Tibial nerve (tissue), 4 donors: ENCODE data around the gene UPK2.

Source experiments
- CTCF ChIP-seq, 5 experiments: fragments of 200-600 bp in 3 of 5; fragments of 450-650 bp in 2 of 5; sonication (generic) in 3 of 5; IDR thresholded peaks; one replicate each; pipeline ENCODE4 v1.5.1; 2016 to 2019; ENCODE audit warnings: antibody characterized with exemption in 5 of 5, mild to moderate bottlenecking in 3 of 5, moderate library complexity in 2 of 5
- EP300 ChIP-seq, 2 donors: sonication (generic); formaldehyde crosslinking; IDR thresholded peaks; one replicate each; pipeline ENCODE4 v1.6.1; 2017; ENCODE audit warnings: antibody characterized with exemption in 2 of 2, mild to moderate bottlenecking in 1 of 2
- POLR2A ChIP-seq, 2 donors: fragments of 450-650 bp; IDR thresholded peaks; one replicate each; pipeline ENCODE4 v1.6.1; 2017; ENCODE audit warnings: antibody characterized with exemption in 2 of 2, mild to moderate bottlenecking in 2 of 2, moderate library complexity in 2 of 2

DNA sequence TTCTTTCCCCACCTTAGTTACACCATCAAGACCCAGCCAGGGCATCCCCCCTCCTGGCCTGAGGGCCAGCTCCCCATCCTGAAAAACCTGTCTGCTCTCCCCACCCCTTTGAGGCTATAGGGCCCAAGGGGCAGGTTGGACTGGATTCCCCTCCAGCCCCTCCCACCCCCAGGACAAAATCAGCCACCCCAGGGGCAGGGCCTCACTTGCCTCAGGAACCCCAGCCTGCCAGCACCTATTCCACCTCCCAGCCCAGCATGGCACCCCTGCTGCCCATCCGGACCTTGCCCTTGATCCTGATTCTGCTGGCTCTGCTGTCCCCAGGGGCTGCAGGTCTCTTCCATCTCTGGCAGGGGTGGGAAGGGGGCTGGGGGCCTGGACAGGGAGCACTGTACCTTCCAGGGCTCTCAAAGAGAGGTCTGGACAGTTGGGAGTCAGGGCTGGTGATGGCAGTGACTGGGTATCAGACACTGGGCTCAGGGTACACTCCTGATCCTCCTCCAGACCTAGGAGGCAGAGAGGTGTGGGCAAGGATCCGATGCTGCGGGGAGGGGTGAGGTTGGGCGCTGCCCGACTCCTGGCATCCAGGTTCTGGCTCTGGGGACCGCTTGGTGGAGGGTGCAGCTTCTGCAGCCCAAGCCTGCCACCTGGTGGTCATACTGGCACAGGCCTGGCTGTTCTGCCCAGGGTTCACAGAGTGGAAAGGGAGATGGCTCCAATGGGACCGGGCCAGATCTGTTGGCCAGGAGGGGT, at the start of gene UPK2:
- TF ChIP-seq CTCF (IDR thresholded peaks at IDR 0.05) (peak; percentile 91 to 99 (median 94)), POLR2A (IDR thresholded peaks at IDR 0.05) (no peak), EP300 (IDR thresholded peaks at IDR 0.05) (no peak)
